DMS153 (cell line): ENCODE data around the gene AADACL3.

Experiments used
- DNase-seq: peaks from one replicate; lab custom pipeline; 2025; lab: John Stamatoyannopoulos, UW

AADACL3 gene

GRCh38 chr1:12769031-12769430 lies 53.1 kb downstream of the AADACL3 start:
- no peak for DNase-seq

- no peak for DNase-seq
These were observed 54.1 kb downstream of the AADACL3 start for GRCh38 chr1:12769976-12770505.

- DNase-seq = no peak
These were observed 54.7 kb downstream of the AADACL3 start for GRCh38 chr1:12770620-12771019.

- DNase-seq = no peak
These were observed 55.3 kb downstream of the AADACL3 start for GRCh38 chr1:12771186-12771585.

- no peak for DNase-seq
These were observed 56.6 kb downstream of the AADACL3 start for GRCh38 chr1:12772520-12772919.

- no peak for DNase-seq
These were observed 57.5 kb downstream of the AADACL3 start, which contains the start of gene PRAMEF12 for GRCh38 chr1:12773438-12773837. Gene PRAMEF12, plus strand, starts transcription at chr1:12773738. Its CDS starts 1,130 bp downstream, at chr1:12774868.

- no peak for DNase-seq
These were observed 59.0 kb downstream of the AADACL3 start for GRCh38 chr1:12774801-12775345.

GRCh38 chr1:12775443-12775842 lies 59.5 kb downstream of the AADACL3 start:
- DNase-seq = no peak

GRCh38 chr1:12776801-12777557 lies 61.1 kb downstream of the AADACL3 start:
- DNase-seq = no peak
